GM21529 (cell line): Measurements from ENCODE around the gene CTSL.
"Not testable (repeated sequence)": the region's sequence is repeated elsewhere in the genome, so short reads cannot be mapped to it uniquely, and the experiment has no call there.

Experiments used
- ATAC-seq: cut with Tn5 transposase; IDR thresholded peaks from one replicate; pipeline ENCODE4 v1.9.1; 2021; ENCODE audit not compliant: unreplicated experiment

The CTSL gene

GRCh38 chr9:87718852-87719612 is 6.9 kb upstream of the CTSL start:
- ATAC-seq: no peak

- no peak for ATAC-seq
Measured at GRCh38 chr9:87720173-87720572, 5.7 kb upstream of the CTSL start.

- no peak for ATAC-seq
Measured at GRCh38 chr9:87722393-87723088, 3.4 kb upstream of the CTSL start.

GRCh38 chr9:87725356-87725899 is 491 bp upstream of the CTSL start:
- no peak for ATAC-seq

GRCh38 chr9:87729246-87729645 is 3.3 kb downstream of the CTSL start:
- no peak for ATAC-seq

GRCh38 chr9:87731321-87731720 is 5.4 kb downstream of the CTSL start:
- ATAC-seq: no peak

- ATAC-seq: no peak
Measured at GRCh38 chr9:87732344-87732743, 6.4 kb downstream of the CTSL start.

GRCh38 chr9:87732756-87733155 is 6.8 kb downstream of the CTSL start:
- no peak for ATAC-seq

GRCh38 chr9:87733273-87734052 is 7.5 kb downstream of the CTSL start:
- ATAC-seq: no peak

GRCh38 chr9:87734106-87734505 is 8.2 kb downstream of the CTSL start:
- ATAC-seq: no peak

- ATAC-seq: no peak
Measured at GRCh38 chr9:87739546-87739945, 13.6 kb downstream of the CTSL start.

GRCh38 chr9:87740209-87740608 is 14.3 kb downstream of the CTSL start:
- ATAC-seq: no peak

- no peak for ATAC-seq
Measured at GRCh38 chr9:87741326-87741725, 15.4 kb downstream of the CTSL start.

GRCh38 chr9:87741891-87742290 is 16.0 kb downstream of the CTSL start:
- ATAC-seq: no peak

- no peak for ATAC-seq
Measured at GRCh38 chr9:87742813-87743428, 17.0 kb downstream of the CTSL start.

- ATAC-seq: not testable (repeated sequence)
Measured at GRCh38 chr9:87744247-87744646, 18.3 kb downstream of the CTSL start.

- no peak for ATAC-seq
Measured at GRCh38 chr9:87746186-87746585, 20.3 kb downstream of the CTSL start.

GRCh38 chr9:87748881-87749280 is 23.0 kb downstream of the CTSL start:
- ATAC-seq: no peak

- no peak for ATAC-seq
Measured at GRCh38 chr9:87749335-87750035, 23.6 kb downstream of the CTSL start.

- no peak for ATAC-seq
Measured at GRCh38 chr9:87750726-87751125, 24.8 kb downstream of the CTSL start.
